PC-9 (cell line): Measurements from ENCODE around the gene UST. TPM values are rescaled to one million over a fixed set of nuclear protein-coding genes. Genes with fewer than 3 reads are reported as not detected.
"Not testable (repeated sequence)": the region's sequence is repeated elsewhere in the genome, so short reads cannot be mapped to it uniquely, and the experiment has no call there.

ENCODE experiments used
- BruUV-seq: library from RNA; stranded (reverse); fragments of 400-500 nt; replicated peaks from 2 replicates; lab custom pipeline; 2021; lab: Mats Ljungman, UMichigan
- CTCF ChIA-PET: fragments of 300-600 bp; sonication (Branson Sonifier 250); formaldehyde crosslinking; loops from one replicate; lab custom pipeline; 2022; ENCODE audit warnings: antibody characterized with exemption; lab: Charles Lee
- POLR2A ChIA-PET: fragments of 300-600 bp; sonication (Branson Sonifier 250); formaldehyde crosslinking; loops from one replicate; lab custom pipeline; 2022; ENCODE audit warnings: antibody characterized with exemption; ENCODE audit not compliant: unreplicated experiment; lab: Charles Lee
- DNase-seq, 2 experiments: peaks; one replicate each; pipeline versions ENCODE4 v3.0.0 to v3.0.0-alpha.2; 2015 to 2022; ENCODE audit warnings: mixed read lengths in 1 of 2
- H2AFZ ChIP-seq: fragments of 200-600 bp; sonication (generic); 2 replicates; pipeline ENCODE4 v1.8.1; 2017; ENCODE audit warnings: antibody characterized with exemption
- H3F3A ChIP-seq: fragments of 200-600 bp; sonication (generic); 2 replicates; pipeline ENCODE4 v1.8.1; 2017; ENCODE audit warnings: antibody characterized with exemption, mild to moderate bottlenecking, low read depth; ENCODE audit not compliant: insufficient read depth
- H3K27ac ChIP-seq: fragments of 200-600 bp; sonication (generic); 2 replicates; pipeline ENCODE4 v1.6.1; 2016; ENCODE audit warnings: mixed run types
- H3K27me3 ChIP-seq: fragments of 200-600 bp; sonication (generic); 2 replicates; pipeline ENCODE4 v1.6.1; 2016; ENCODE audit warnings: low read depth, mixed run types; ENCODE audit not compliant: insufficient read depth
- H3K36me3 ChIP-seq: fragments of 200-600 bp; sonication (generic); 2 replicates; pipeline ENCODE4 v1.6.1; 2016; ENCODE audit warnings: low read depth, mixed run types
- H3K4me1 ChIP-seq: fragments of 200-600 bp; sonication (generic); replicated peaks from 2 replicates; pipeline ENCODE4 v1.6.1; 2016; ENCODE audit warnings: mixed run types; ENCODE audit not compliant: insufficient read depth
- H3K4me2 ChIP-seq: fragments of 200-600 bp; sonication (generic); 2 replicates; pipeline ENCODE4 v1.6.1; 2017; ENCODE audit warnings: mixed run types
- H3K4me3 ChIP-seq: fragments of 200-600 bp; sonication (generic); 2 replicates; pipeline ENCODE4 v1.6.1; 2016; ENCODE audit warnings: mixed run types
- H3K79me2 ChIP-seq: fragments of 200-600 bp; sonication (generic); 2 replicates; pipeline ENCODE4 v1.6.1; 2017; ENCODE audit warnings: low read depth, mixed run types
- H3K9me2 ChIP-seq: fragments of 200-600 bp; sonication (generic); 2 replicates; pipeline ENCODE4 v1.8.1; 2017; ENCODE audit warnings: mild to moderate bottlenecking; ENCODE audit not compliant: insufficient read depth
- H3K9me3 ChIP-seq: fragments of 200-600 bp; sonication (generic); 2 replicates; pipeline ENCODE4 v1.8.1; 2016; ENCODE audit warnings: low read depth; ENCODE audit not compliant: insufficient read depth
- H4K20me1 ChIP-seq: fragments of 200-600 bp; sonication (generic); 2 replicates; pipeline ENCODE4 v1.8.1; 2017; ENCODE audit not compliant: insufficient read depth
- CTCF ChIP-seq: fragments of 200-600 bp; sonication (generic); conservative IDR thresholded peaks from 2 replicates; pipeline ENCODE4 v1.6.1; 2017; ENCODE audit warnings: mixed run types, antibody characterized with exemption, mild to moderate bottlenecking, moderate library complexity
- EZH2 ChIP-seq: fragments of 200-600 bp; sonication (generic); IDR thresholded peaks from 2 replicates; pipeline ENCODE4 v1.8.0; 2017; ENCODE audit warnings: antibody characterized with exemption, low read depth
- intact Hi-C: fragments of 100-400 bp; cut with micrococcal nuclease; formaldehyde crosslinking; loops from one replicate; pipeline ENCODE4 v1.10.0; 2022; ENCODE audit not compliant: unreplicated experiment
- total RNA-seq: library from RNA; stranded (reverse); gene quantifications from 2 replicates; pipeline ENCODE4 v1.2.3, GENCODE V29; 2021

Gene UST
- total RNA-seq, 1 experiment from 2014 or later = 4.2 TPM

DNA sequence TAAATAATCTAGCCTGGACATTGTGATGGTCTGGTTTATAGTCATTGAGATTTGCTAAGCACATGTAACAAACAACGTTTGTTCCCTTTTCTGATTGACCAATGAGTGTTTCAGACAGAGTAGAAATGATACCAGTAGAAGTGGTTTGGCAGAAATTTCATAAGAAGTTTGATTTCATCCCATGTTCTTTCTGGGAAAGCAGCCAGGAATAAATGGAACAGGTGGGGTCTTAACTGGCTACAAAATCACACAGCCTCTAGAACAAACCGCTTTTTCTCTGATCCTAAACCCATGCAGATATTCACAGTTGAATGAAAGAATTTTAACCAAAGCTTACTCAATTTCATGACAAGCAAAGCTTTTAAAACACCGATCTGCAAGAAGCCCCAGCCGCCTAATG is 227.5 kb downstream of the UST start:
- H3K4me3 ChIP-seq = no peak overlapping the region
- H4K20me1 ChIP-seq = no peaks in the 10 kb centered on the region
- TF ChIP-seq CTCF = no peak
- no peak for TF ChIP-seq EZH2
- H3K9me2 ChIP-seq = no peaks in the 10 kb centered on the region
- H3K4me2 ChIP-seq = no peak overlapping the region
- H3K79me2 ChIP-seq = no peaks in the 10 kb centered on the region
- H3K9me3 ChIP-seq = no peaks in the 10 kb centered on the region
- no peaks in the 10 kb centered on the region; the same call in 1 of the 2 replicates for H3F3A ChIP-seq
- intact Hi-C loops = no loop called here
- no peak overlapping the region for H2AFZ ChIP-seq
- no TSS peak for BruUV-seq
- ChIA-PET CTCF (interaction anchor here (0.7 kb wide), 1 partner anchor 414 kb away, joined by 3 read pairs; no protein-coding TSS in a partner anchor), POLR2A (interaction anchor here (0.5 kb wide), 1 partner anchor 484 kb away, joined by 19 read pairs; no protein-coding TSS in a partner anchor)
- H3K27me3 ChIP-seq = 0 out of 2 replicates have a peak, but pooled peaks cover 6% of the 10 kb centered on the region
- H3K36me3 ChIP-seq = no peaks in the 10 kb centered on the region
- no peak for DNase-seq
- no peak overlapping the region for H3K27ac ChIP-seq
- no peaks in the 10 kb centered on the region for H3K4me1 ChIP-seq

- BruUV-seq, CTCF ChIA-PET: not testable (repeated sequence)
These were observed 231.5 kb downstream of the UST start for GRCh38 chr6:148978298-148978697.

GRCh38 chr6:148979014-148979901 is 232.4 kb downstream of the UST start:
- intact Hi-C loops = no loop called here
- CTCF ChIA-PET = no interaction called here
- POLR2A ChIA-PET = no interaction called here

More at GRCh38 chr6:148978298-148978697, 231.5 kb downstream of the UST start:
- H2AFZ ChIP-seq, H4K20me1 ChIP-seq, H3K27ac ChIP-seq, H3K4me1 ChIP-seq, H3K27me3 ChIP-seq, H3K36me3 ChIP-seq, H3K4me2 ChIP-seq, H3K4me3 ChIP-seq, H3K79me2 ChIP-seq, DNase-seq, H3K9me2 ChIP-seq, H3K9me3 ChIP-seq, intact Hi-C loops, H3F3A ChIP-seq, POLR2A ChIA-PET: not testable (repeated sequence)

More at GRCh38 chr6:148979014-148979901, 232.4 kb downstream of the UST start:
- Histone ChIP-seq H3K4me1 (no peaks in the 10 kb centered on the region), H3K9me2 (no peaks in the 10 kb centered on the region), H3F3A (no peaks in the 10 kb centered on the region), H3K4me3 (no peak overlapping the region), H3K27ac (no peak overlapping the region), H2AFZ (no peak overlapping the region), H3K36me3 (no peaks in the 10 kb centered on the region), H3K9me3 (no peaks in the 10 kb centered on the region), H3K4me2 (no peak overlapping the region), H4K20me1 (no peaks in the 10 kb centered on the region), H3K79me2 (no peaks in the 10 kb centered on the region), H3K27me3 (no peaks in the 10 kb centered on the region)
- DNase-seq = no peak
- no TSS peak for BruUV-seq
- no peak for TF ChIP-seq EZH2
- no peak for TF ChIP-seq CTCF
